ENCODE measurements around the gene POLN. TPM values are rescaled to one million over a fixed set of nuclear protein-coding genes. Genes with fewer than 3 reads are reported as not detected.

The POLN gene
- polyA plus RNA-seq, 2 donors = 0.59 to 0.81 TPM

- H3K36me3 ChIP-seq (ENCODE audit: control insufficient read depth in 2 of 2, insufficient read depth in 2 of 2, low read length in 1 of 2) = peaks cover 7 to 56% of the 10 kb centered on the region in 2 donors
- H3K27me3 ChIP-seq (ENCODE audit: control insufficient read depth in 1 of 2, insufficient read depth in 2 of 2, low read length in 2 of 2) = no peaks in the 10 kb centered on the region
- no peak overlapping the region for H3K27ac ChIP-seq (ENCODE audit: low read depth in 2 of 2, low read length in 1 of 2)
- peaks cover 10 to 17% of the 10 kb centered on the region in 2 donors for H3K4me1 ChIP-seq (ENCODE audit: control insufficient read depth in 2 of 2, insufficient read depth in 2 of 2, low read length in 1 of 2)
- H3K4me3 ChIP-seq (ENCODE audit: low read depth in 1 of 2, low read length in 2 of 2) = no peak overlapping the region
- no peaks in the 10 kb centered on the region for H3K9me3 ChIP-seq (ENCODE audit: control insufficient read depth in 2 of 2, insufficient read depth in 1 of 2, low read depth in 1 of 2, low read length in 1 of 2)
- WGBS, 2 donors = 86% methylated on average over 12 of the region's 12 CpGs
These were observed 10.7 kb upstream of the POLN start for GRCh38 chr4:2252530-2253091.

GRCh38 chr4:2251795-2252529 lies 10.0 kb upstream of the POLN start:
- Histone ChIP-seq H3K27me3 (ENCODE audit: control insufficient read depth in 1 of 2, insufficient read depth in 2 of 2, low read length in 2 of 2) (no peaks in the 10 kb centered on the region), H3K9me3 (ENCODE audit: control insufficient read depth in 2 of 2, insufficient read depth in 1 of 2, low read depth in 1 of 2, low read length in 1 of 2) (no peaks in the 10 kb centered on the region), H3K27ac (ENCODE audit: low read depth in 2 of 2, low read length in 1 of 2) (no peak overlapping the region), H3K36me3 (ENCODE audit: control insufficient read depth in 2 of 2, insufficient read depth in 2 of 2, low read length in 1 of 2) (peaks cover 7 to 60% of the 10 kb centered on the region in 2 donors), H3K4me1 (ENCODE audit: control insufficient read depth in 2 of 2, insufficient read depth in 2 of 2, low read length in 1 of 2) (peaks cover 10 to 17% of the 10 kb centered on the region in 2 donors), H3K4me3 (ENCODE audit: low read depth in 1 of 2, low read length in 2 of 2) (no peak overlapping the region)
- WGBS, 2 donors = 92 to 93% methylated on average over 16 of the region's 16 CpGs

- Histone ChIP-seq H3K4me1 (ENCODE audit: control insufficient read depth in 2 of 2, insufficient read depth in 2 of 2, low read length in 1 of 2) (peaks cover 4 to 17% of the 10 kb centered on the region in 2 donors), H3K27ac (ENCODE audit: low read depth in 2 of 2, low read length in 1 of 2) (no peak overlapping the region), H3K9me3 (ENCODE audit: control insufficient read depth in 2 of 2, insufficient read depth in 1 of 2, low read depth in 1 of 2, low read length in 1 of 2) (no peaks in the 10 kb centered on the region), H3K27me3 (ENCODE audit: control insufficient read depth in 1 of 2, insufficient read depth in 2 of 2, low read length in 2 of 2) (no peaks in the 10 kb centered on the region), H3K36me3 (ENCODE audit: control insufficient read depth in 2 of 2, insufficient read depth in 2 of 2, low read length in 1 of 2) (peaks cover 7 to 63% of the 10 kb centered on the region in 2 donors), H3K4me3 (ENCODE audit: low read depth in 1 of 2, low read length in 2 of 2) (no peak overlapping the region)
- 89 to 90% methylated on average over 25 of the region's 25 CpGs for WGBS, 2 donors
These were observed 9.3 kb upstream of the POLN start for GRCh38 chr4:2251073-2251794.

- WGBS, 2 donors = 81 to 92% methylated on average over 29 to 30 of the region's 30 CpGs
- H3K4me3 ChIP-seq (ENCODE audit: low read depth in 1 of 2, low read length in 2 of 2) = no peak overlapping the region
- peaks cover 0 to 12% of the 10 kb centered on the region in 2 donors for H3K4me1 ChIP-seq (ENCODE audit: control insufficient read depth in 2 of 2, insufficient read depth in 2 of 2, low read length in 1 of 2)
- no peaks in the 10 kb centered on the region for H3K9me3 ChIP-seq (ENCODE audit: control insufficient read depth in 2 of 2, insufficient read depth in 1 of 2, low read depth in 1 of 2, low read length in 1 of 2)
- no peak overlapping the region for H3K27ac ChIP-seq (ENCODE audit: low read depth in 2 of 2, low read length in 1 of 2)
- no peaks in the 10 kb centered on the region for H3K27me3 ChIP-seq (ENCODE audit: control insufficient read depth in 1 of 2, insufficient read depth in 2 of 2, low read length in 2 of 2)
- peaks cover 7 to 63% of the 10 kb centered on the region in 2 donors for H3K36me3 ChIP-seq (ENCODE audit: control insufficient read depth in 2 of 2, insufficient read depth in 2 of 2, low read length in 1 of 2)
These were observed 8.6 kb upstream of the POLN start for GRCh38 chr4:2250357-2251072.

- Histone ChIP-seq H3K27ac (ENCODE audit: low read depth in 2 of 2, low read length in 1 of 2) (no peak overlapping the region), H3K36me3 (ENCODE audit: control insufficient read depth in 2 of 2, insufficient read depth in 2 of 2, low read length in 1 of 2) (peaks cover 7 to 58% of the 10 kb centered on the region in 2 donors), H3K27me3 (ENCODE audit: control insufficient read depth in 1 of 2, insufficient read depth in 2 of 2, low read length in 2 of 2) (no peaks in the 10 kb centered on the region), H3K9me3 (ENCODE audit: control insufficient read depth in 2 of 2, insufficient read depth in 1 of 2, low read depth in 1 of 2, low read length in 1 of 2) (no peaks in the 10 kb centered on the region), H3K4me3 (ENCODE audit: low read depth in 1 of 2, low read length in 2 of 2) (no peak overlapping the region), H3K4me1 (ENCODE audit: control insufficient read depth in 2 of 2, insufficient read depth in 2 of 2, low read length in 1 of 2) (peaks cover 0 to 13% of the 10 kb centered on the region in 2 donors)
- WGBS, 2 donors = 65 to 73% methylated on average over 26 of the region's 26 CpGs
These were observed 7.8 kb upstream of the POLN start for GRCh38 chr4:2249526-2250356.

- Histone ChIP-seq H3K27me3 (ENCODE audit: control insufficient read depth in 1 of 2, insufficient read depth in 2 of 2, low read length in 2 of 2) (no peaks in the 10 kb centered on the region), H3K27ac (ENCODE audit: low read depth in 2 of 2, low read length in 1 of 2) (no peak overlapping the region), H3K9me3 (ENCODE audit: control insufficient read depth in 2 of 2, insufficient read depth in 1 of 2, low read depth in 1 of 2, low read length in 1 of 2) (no peaks in the 10 kb centered on the region), H3K36me3 (ENCODE audit: control insufficient read depth in 2 of 2, insufficient read depth in 2 of 2, low read length in 1 of 2) (peaks cover 7 to 54% of the 10 kb centered on the region in 2 donors), H3K4me1 (ENCODE audit: control insufficient read depth in 2 of 2, insufficient read depth in 2 of 2, low read length in 1 of 2) (peaks cover 0 to 13% of the 10 kb centered on the region in 2 donors), H3K4me3 (ENCODE audit: low read depth in 1 of 2, low read length in 2 of 2) (no peak overlapping the region)
- WGBS, 2 donors = 75 to 77% methylated on average over 10 of the region's 10 CpGs
These were observed 6.9 kb upstream of the POLN start for GRCh38 chr4:2248821-2249261.

- H3K36me3 ChIP-seq (ENCODE audit: control insufficient read depth in 2 of 2, insufficient read depth in 2 of 2, low read length in 1 of 2) = peaks cover 7 to 49% of the 10 kb centered on the region in 2 donors
- no peak overlapping the region for H3K27ac ChIP-seq (ENCODE audit: low read depth in 2 of 2, low read length in 1 of 2)
- no peaks in the 10 kb centered on the region for H3K9me3 ChIP-seq (ENCODE audit: control insufficient read depth in 2 of 2, insufficient read depth in 1 of 2, low read depth in 1 of 2, low read length in 1 of 2)
- H3K4me1 ChIP-seq (ENCODE audit: control insufficient read depth in 2 of 2, insufficient read depth in 2 of 2, low read length in 1 of 2) = peaks cover 0 to 11% of the 10 kb centered on the region in 2 donors
- H3K27me3 ChIP-seq (ENCODE audit: control insufficient read depth in 1 of 2, insufficient read depth in 2 of 2, low read length in 2 of 2) = no peaks in the 10 kb centered on the region
- 83% methylated on average over 21 of the region's 21 CpGs for WGBS, 2 donors
- H3K4me3 ChIP-seq (ENCODE audit: low read depth in 1 of 2, low read length in 2 of 2) = no peak overlapping the region
These were observed 6.3 kb upstream of the POLN start for GRCh38 chr4:2248044-2248780.

- 88 to 90% methylated on average over 40 to 42 of the region's 42 CpGs for WGBS, 2 donors
- no peak overlapping the region for H3K4me3 ChIP-seq (ENCODE audit: low read depth in 1 of 2, low read length in 2 of 2)
- H3K9me3 ChIP-seq (ENCODE audit: control insufficient read depth in 2 of 2, insufficient read depth in 1 of 2, low read depth in 1 of 2, low read length in 1 of 2) = no peaks in the 10 kb centered on the region
- peaks cover 7 to 44% of the 10 kb centered on the region in 2 donors for H3K36me3 ChIP-seq (ENCODE audit: control insufficient read depth in 2 of 2, insufficient read depth in 2 of 2, low read length in 1 of 2)
- H3K27ac ChIP-seq (ENCODE audit: low read depth in 2 of 2, low read length in 1 of 2) = no peak overlapping the region
- no peaks in the 10 kb centered on the region for H3K27me3 ChIP-seq (ENCODE audit: control insufficient read depth in 1 of 2, insufficient read depth in 2 of 2, low read length in 2 of 2)
- peaks cover 0 to 12% of the 10 kb centered on the region in 2 donors for H3K4me1 ChIP-seq (ENCODE audit: control insufficient read depth in 2 of 2, insufficient read depth in 2 of 2, low read length in 1 of 2)
These were observed 5.5 kb upstream of the POLN start for GRCh38 chr4:2247128-2248043.

All from esophagus (tissue), 2 donors.